Astrocyte of the spinal cord (primary cell): ENCODE data around the gene IGSF11.
"Not testable (repeated sequence)": the region's sequence is repeated elsewhere in the genome, so short reads cannot be mapped to it uniquely, and the experiment has no call there.

Experiments used
- DNase-seq: peaks from one replicate; pipeline ENCODE4 v3.0.0; 2011; ENCODE audit warnings: low read depth, low spot score
- H3K4me3 ChIP-seq: 2 replicates; pipeline ENCODE4 v1.5.1; 2011; ENCODE audit warnings: low read depth, mild to moderate bottlenecking, low read length, moderate library complexity
- in situ Hi-C: cut with HindIII; loops from 2 replicates; pipeline ENCODE4 v1.10.0; 2017; ENCODE audit warnings: low sequenced_read_pairs
- TF ChIP-seq, protein P1 (sequence below): IDR thresholded peaks from 2 replicates; pipeline ENCODE4 v1.5.1; 2012; ENCODE audit warnings: low read depth, mild to moderate bottlenecking, low read length, inconsistent platforms

Gene IGSF11

DNA sequence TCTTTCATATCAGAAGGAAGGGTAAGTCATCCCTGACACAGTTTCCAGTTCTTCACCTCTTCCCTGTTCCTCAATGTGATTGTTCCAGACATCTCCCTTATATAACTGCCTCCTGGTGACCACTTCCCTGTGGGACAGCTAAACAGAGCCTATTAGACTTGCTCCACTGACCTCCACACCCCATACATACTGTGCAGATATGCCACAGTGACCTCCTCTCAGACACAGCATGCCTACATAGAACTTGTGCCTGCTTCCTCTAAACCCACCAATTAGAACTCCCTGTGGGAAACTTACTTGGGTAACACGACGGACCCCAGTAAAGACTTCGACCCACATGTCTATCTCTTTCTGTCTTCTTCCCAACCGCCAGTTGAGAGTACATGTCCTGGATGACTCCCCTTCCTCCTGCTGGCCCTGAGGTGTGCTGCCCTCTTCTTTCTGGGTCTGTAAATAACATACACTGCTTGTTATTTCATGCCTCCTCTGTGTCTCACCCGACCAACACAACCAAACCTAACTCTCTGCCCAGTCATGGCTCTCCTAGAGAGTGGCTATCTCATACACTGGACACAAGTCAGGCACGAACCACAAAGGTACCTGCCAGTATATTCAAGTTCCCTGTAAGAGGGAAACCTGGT lies 53.0 kb downstream of the IGSF11 start:
- H3K4me3 ChIP-seq, result no peak overlapping the region
- no peak for DNase-seq
- TF ChIP-seq, protein P1, sequence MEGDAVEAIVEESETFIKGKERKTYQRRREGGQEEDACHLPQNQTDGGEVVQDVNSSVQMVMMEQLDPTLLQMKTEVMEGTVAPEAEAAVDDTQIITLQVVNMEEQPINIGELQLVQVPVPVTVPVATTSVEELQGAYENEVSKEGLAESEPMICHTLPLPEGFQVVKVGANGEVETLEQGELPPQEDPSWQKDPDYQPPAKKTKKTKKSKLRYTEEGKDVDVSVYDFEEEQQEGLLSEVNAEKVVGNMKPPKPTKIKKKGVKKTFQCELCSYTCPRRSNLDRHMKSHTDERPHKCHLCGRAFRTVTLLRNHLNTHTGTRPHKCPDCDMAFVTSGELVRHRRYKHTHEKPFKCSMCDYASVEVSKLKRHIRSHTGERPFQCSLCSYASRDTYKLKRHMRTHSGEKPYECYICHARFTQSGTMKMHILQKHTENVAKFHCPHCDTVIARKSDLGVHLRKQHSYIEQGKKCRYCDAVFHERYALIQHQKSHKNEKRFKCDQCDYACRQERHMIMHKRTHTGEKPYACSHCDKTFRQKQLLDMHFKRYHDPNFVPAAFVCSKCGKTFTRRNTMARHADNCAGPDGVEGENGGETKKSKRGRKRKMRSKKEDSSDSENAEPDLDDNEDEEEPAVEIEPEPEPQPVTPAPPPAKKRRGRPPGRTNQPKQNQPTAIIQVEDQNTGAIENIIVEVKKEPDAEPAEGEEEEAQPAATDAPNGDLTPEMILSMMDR, result no peak
- in situ Hi-C loops, result no loop called here

DNA sequence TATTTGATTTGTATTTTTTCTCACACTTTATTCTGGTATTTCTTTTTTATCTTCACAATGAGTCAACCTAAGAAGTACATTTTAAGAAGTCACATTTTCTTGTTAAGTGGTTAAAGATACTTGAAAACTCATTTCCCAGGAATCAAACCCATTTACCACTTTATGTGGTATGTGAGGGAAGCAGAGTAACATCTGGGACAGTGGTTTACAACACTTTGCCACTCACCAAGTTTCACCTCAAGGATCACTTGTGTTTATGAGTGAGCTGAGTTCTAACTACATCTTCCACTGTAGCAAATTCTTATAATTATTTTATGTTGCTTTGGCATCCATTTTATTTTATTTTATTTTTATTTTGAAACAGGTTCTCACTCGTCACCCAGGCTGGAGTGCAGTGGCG lies 53.8 kb downstream of the IGSF11 start:
- no peak overlapping the region for H3K4me3 ChIP-seq
- TF ChIP-seq, protein P1, result no peak
- DNase-seq, result no peak
- in situ Hi-C loops, result no loop called here

DNA sequence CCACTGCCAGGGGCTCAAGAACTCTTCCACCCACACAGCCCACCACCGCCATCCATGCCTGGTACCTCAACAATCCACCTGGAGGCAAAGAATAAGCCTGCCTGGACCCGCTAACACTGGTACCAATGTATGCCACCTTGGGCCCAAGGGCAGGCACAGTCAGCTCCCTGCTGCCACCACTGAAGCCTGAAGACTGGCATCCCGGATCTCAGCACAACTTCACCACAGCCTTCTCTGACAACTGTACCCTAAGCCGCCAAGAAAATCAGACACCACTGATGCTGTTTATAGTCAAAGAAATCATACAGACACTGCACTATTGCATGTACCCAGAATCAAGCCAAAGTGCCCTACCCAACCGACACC lies 56.3 kb downstream of the IGSF11 start:
- in situ Hi-C loops, result no loop called here

DNA sequence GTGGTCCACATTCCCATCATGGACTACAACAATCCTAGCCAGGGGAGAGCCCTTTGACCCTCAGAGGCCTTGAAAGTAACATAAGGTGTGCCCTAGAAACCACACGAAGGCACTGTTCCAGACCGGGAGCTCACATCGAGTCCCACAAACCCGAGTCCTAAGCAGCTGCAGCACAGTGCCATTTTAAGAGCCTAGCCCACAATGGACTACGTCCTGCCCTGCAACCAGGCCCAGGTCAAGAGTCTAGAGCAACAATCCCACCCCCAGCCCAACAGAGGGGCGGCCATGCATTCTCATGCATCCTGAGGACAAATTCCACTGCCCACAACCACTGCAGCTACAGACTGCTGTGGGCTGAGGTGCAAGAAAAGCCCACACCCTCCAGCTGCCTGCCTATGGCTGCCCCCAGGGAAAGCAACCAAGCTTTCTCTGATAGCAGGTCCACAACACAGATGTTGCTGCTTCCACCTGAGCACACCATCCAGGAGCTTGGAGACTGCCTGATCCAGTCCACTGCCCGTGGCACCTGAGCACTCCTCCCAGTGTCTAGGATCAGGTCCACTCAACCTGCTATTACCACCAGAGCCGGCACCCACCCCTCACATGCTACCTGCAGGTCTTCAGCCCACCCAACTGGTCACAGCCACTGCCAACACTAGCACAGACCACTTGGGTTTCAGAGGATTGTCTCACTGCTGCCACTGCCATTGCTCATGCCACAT lies 56.8 kb downstream of the IGSF11 start:
- in situ Hi-C loops, result no loop called here
- no peak for DNase-seq
- TF ChIP-seq, protein P1, result no peak

More for the DNA sequence above, 56.3 kb downstream of the IGSF11 start:
- no peak overlapping the region for H3K4me3 ChIP-seq
- TF ChIP-seq, protein P1, result no peak
- DNase-seq, result no peak

DNA sequence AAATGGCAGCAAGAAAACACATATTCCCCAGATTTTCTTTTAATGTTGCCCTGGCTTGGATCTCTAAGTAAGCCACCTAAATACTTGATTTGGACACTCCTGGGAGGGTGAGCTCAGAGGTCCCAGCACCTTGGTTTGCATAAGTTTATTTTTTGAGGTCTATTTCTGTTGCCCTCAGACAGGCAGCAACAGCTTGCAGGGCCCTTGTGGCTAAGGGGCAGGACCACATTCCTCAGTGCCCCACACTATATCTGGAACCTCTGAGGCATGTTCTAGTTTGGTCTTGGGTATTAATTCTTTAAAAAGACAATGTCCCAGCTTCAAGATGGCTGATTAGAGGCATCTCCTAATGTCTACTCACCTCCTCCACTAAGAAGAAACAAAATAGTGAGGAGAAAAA lies 57.5 kb downstream of the IGSF11 start:
- TF ChIP-seq, protein P1, result no peak
- no peak for DNase-seq
- H3K4me3 ChIP-seq, result no peak overlapping the region
- in situ Hi-C loops, result no loop called here

More for the DNA sequence above, 56.8 kb downstream of the IGSF11 start:
- H3K4me3 ChIP-seq, result no peak overlapping the region

DNA sequence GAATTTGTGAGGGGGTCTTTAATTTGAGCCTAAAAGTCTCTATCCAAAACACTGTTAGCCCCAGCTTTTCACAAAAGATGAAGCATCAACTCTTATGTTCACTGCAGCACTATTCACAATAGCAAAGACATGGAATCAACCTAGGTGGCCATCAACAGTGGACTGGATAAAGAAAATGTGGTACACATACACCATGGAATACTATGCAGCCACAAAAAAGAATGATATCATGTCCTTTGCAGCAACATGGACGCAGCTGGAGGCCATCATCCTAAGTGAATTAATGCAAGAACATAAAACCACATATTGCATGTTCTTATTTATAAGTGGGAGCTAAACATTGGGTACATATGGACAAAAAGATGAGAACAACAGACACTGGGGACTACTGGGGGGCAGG lies 59.2 kb downstream of the IGSF11 start:
- H3K4me3 ChIP-seq, in situ Hi-C loops, DNase-seq: not testable (repeated sequence)

DNA sequence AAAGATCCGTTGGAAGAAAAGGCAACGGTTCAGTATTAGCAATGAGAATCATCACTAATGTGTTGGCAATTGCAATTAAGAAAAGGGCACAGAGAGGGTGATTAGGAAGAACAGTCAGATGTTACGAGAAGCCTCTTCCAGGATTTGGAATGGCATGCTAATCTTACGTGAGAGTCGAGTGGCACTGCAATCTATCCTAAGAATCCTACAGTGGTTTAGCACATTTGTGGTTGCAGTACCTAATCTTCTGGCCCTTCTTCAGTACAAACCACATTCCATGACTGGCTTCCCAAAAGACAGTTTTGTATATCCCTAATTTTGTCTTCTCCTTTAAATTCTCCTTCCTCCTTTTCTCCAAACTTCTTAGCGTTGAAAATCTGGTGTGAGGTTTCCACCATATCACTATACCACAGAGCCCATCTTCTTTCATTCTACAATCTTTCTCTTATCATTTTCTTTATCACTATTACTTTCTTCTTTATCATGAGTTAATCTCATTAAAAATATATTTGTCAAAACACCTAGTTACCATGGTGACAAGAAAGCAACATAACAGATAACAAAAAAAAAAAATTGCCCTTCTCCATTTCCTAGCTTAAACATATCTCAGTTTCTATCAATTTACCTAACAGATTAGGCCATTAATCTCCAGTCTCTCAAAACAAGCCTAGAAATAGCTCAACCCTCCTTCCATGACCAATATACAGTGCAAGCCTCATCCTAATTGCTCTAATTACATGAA lies 60.1 kb downstream of the IGSF11 start:
- DNase-seq, result no peak
- TF ChIP-seq, protein P1, result no peak
- in situ Hi-C loops, result no loop called here
- no peak overlapping the region for H3K4me3 ChIP-seq
